Choroid plexus epithelial cell (primary cell): Measurements from ENCODE around the gene ZFAND6.
"Not testable (repeated sequence)": the region's sequence is repeated elsewhere in the genome, so short reads cannot be mapped to it uniquely, and the experiment has no call there.

ENCODE experiments used
- DNase-seq: peaks from one replicate; pipeline ENCODE4 v3.0.0-alpha.2; 2010; ENCODE audit warnings: low read depth
- H3K4me3 ChIP-seq: 2 replicates; pipeline ENCODE4 v1.5.1; 2011; ENCODE audit warnings: low read depth, mild to moderate bottlenecking, control low read depth, low read length, moderate library complexity
- TF ChIP-seq, protein P1 (sequence below): conservative IDR thresholded peaks from 2 replicates; pipeline ENCODE4 v1.5.1; 2011; ENCODE audit warnings: low read depth, mild to moderate bottlenecking, control low read depth, inconsistent platforms, low read length, moderate library complexity

The ZFAND6 gene

DNA sequence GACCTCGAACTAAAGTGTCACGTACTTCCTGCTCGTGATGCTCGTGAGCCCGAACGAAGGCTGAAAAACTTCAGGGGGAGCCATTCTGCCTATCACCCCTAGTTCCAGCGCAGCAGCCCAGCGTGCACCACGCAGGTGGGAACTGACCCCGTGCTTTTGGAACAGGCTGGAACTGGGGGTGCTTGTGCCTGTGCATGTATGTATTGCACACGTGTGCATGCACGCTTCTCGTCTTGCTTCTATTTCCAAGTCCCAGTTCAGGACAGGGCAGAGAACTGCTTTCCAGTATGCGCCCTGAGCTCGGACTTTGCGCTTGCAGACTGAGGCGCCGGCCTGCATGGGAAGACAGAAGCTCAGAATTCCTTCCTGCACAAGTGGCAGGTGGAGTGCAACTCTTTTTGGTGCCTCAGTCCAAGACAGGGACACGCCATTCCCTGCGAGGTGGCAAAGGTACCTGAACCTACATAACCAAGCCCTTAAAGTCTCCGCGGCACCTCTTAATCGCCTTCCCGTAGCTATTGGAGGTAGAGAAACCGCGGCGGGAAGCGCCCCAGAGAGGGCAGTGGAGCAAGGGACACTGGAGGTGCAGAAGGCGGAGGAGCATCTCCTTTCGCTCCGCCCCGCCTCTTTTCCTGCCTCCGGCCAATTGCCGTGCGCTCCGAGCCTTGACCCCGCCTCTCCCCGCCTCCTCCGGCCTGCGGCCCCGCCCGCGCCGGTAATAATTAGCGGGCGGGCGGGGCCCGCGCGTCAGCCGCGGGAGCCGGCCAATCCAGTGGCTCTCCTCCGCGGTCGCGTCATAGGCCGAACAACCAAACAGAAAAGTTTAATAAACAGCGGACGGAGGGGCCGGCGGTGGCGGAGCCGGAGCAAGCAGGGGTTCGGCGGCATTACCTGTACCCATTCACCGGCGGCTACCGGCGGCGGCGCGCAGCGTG, at the start of gene ZFAND6:
Gene ZFAND6, plus strand, starts transcription at position 826 of the 935 bp plus-strand sequence. CDS start 60,669 bp downstream, outside the sequence.
- peak; percentile 94 for DNase-seq
- TF ChIP-seq, protein P1, sequence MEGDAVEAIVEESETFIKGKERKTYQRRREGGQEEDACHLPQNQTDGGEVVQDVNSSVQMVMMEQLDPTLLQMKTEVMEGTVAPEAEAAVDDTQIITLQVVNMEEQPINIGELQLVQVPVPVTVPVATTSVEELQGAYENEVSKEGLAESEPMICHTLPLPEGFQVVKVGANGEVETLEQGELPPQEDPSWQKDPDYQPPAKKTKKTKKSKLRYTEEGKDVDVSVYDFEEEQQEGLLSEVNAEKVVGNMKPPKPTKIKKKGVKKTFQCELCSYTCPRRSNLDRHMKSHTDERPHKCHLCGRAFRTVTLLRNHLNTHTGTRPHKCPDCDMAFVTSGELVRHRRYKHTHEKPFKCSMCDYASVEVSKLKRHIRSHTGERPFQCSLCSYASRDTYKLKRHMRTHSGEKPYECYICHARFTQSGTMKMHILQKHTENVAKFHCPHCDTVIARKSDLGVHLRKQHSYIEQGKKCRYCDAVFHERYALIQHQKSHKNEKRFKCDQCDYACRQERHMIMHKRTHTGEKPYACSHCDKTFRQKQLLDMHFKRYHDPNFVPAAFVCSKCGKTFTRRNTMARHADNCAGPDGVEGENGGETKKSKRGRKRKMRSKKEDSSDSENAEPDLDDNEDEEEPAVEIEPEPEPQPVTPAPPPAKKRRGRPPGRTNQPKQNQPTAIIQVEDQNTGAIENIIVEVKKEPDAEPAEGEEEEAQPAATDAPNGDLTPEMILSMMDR = peak; percentile 1
- peak within 1 kb of the TSS; percentile 72 for H3K4me3 ChIP-seq

DNA sequence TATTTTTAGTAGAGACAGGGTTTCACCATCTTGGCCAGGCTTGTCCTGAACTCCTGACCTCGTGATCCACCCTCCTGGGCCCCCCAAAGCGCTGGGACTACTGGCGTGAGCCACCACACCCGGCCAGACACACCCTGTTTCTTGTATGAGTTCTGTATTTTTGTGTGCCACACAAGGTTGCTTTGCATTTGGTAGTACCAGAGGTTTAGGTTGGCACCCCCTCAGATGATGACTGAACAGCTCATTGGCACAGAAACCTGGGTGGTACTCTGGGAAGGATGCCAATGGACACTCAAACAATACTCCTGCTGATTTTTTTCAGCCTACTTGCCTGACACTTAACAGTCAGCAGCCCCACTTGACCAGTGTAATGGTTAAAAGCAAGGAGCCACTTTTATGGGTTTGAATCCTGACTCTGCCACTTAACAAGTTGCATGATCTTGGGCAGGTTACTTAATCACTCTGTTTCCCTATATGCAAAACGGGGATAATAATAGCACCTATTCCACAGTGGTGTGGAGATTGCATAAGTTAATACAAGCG, 49.3 kb upstream of the ZFAND6 start:
- no peak for DNase-seq
- no peak overlapping the region for H3K4me3 ChIP-seq
- TF ChIP-seq, protein P1 = no peak

DNA sequence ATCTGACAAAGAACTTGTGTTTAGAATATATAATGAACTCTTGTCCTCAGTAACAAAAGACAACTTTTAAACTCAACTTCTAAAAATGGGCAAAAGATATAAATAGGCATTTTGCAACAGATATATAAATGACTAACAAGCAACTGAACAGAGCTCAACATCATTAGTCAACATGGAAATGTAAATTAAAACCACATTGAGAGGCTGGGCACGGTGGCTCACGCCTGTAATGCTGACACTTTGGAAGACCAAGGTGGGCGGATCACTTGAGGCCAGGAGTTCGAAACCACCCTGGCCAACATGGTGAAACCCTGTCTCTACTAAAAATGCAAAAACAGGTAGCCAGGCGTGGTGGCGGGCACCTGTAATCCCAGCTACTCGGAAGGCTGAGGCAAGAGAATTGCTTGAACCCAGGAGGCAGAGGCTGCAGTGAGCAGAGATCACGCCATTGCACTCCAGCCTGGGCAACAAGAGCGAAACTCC, 48.4 kb upstream of the ZFAND6 start:
- DNase-seq = peak; percentile 28
- H3K4me3 ChIP-seq = not testable (repeated sequence)

DNA sequence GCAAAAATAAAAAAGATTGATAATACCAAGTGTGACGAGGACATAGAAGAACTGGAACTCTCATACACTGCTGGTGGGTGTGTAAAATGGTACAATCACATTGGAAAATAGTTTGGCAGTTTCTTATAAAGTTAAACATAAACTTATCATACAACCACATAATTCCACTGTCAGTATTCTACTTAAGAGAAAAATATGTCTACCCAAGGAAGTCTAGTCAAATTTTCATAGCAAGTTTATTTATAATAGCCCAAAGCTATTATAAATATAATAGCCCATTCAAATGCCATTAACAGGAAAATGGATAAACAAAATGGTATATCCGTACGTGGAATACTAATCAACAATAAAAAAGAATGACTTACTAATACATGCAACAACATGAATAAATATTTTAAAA, 47.9 kb upstream of the ZFAND6 start:
- no peak overlapping the region for H3K4me3 ChIP-seq
- DNase-seq = no peak
- TF ChIP-seq, protein P1 = no peak

DNA sequence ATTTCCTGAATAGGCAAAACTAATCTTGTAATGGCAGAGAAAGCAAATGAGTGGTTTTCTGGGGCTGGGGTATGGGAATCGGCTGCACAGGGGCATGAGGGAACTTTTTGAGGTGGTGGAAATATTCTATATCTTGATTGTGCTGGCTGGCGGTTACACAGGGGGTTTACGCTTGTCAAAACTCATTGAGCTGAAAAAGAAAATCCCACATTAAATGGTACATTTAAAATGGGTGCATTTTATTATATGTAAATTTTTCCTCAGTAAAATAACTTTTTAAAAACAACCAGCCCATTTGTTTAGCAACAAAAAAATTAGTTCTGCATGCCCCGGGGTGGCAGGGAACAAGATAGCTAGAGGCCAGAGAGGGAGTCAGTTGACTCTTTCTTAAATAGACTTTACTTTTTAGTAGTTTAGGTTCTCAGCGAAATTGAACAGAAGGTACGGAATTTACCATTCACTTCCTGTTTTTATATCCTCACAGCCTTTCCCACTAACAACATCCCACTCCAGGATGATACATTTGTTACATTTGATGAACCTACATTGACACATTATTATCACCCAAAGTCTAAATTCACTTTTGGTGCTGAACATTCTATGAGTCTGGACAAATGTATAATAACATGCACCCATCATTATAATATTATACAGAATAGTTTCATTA, 47.3 kb upstream of the ZFAND6 start:
- H3K4me3 ChIP-seq = no peak overlapping the region
- no peak for DNase-seq
- TF ChIP-seq, protein P1 = no peak

DNA sequence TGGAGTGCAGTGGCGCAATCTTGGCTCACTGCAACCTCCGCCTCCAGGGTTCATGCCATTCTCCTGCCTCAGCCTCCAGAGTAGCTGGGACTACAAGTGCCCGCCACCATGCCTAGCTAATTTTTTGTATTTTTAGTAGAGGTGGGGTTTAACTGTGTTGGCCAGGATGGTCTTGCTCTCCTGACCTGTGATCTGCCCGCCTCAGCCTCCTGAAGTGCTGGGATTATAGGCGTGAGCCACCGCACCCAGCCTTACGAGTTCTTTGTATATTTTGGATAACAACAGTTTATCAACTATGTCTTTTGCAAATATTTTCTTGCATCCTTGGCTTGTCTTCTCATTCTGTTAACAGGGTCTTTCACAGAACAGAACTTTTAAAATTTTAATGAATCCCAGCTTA, 45.3 kb upstream of the ZFAND6 start:
- H3K4me3 ChIP-seq, DNase-seq: not testable (repeated sequence)

DNA sequence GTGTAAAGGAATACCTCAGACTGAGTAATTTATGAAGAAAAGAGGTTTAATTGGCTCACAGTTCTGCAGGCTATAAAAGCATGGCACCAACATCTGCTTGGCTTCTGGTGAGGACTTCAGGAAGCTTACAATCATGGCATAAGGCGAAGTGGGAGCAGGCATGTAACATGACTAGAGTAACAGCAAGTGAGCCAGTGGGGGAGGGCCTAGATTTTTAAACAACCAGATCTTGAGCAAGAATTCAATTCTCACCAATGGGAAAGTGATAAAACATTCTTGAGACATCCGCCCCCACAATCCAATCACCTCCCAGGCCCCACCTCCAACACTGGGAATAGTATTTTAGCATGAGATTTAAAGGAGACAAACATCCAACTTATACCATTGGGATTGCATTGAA, 44.3 kb upstream of the ZFAND6 start:
- DNase-seq = peak; percentile 5
- TF ChIP-seq, protein P1 = no peak
- no peak overlapping the region for H3K4me3 ChIP-seq

DNA sequence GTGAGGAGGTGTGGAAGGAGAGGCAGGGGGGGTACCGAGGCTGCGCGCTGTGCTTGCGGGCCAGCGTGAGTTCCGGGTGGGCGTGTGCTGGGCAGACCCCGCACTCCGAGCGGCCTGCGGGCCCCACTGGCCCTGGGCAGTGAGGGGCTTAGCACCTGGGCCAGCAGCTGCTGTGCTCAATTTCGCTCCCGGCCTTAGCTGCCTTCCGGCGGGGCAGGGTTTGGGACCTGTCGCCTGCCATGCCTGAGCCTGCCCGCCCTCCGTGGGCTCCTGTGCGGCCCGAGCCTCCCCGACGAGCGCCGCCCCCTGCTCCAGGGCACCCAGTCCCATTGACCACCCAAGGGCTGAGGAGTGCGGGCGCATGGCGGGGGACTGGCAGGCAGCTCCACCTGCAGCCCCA, 43.0 kb upstream of the ZFAND6 start:
- not testable (repeated sequence) for DNase-seq, H3K4me3 ChIP-seq

DNA sequence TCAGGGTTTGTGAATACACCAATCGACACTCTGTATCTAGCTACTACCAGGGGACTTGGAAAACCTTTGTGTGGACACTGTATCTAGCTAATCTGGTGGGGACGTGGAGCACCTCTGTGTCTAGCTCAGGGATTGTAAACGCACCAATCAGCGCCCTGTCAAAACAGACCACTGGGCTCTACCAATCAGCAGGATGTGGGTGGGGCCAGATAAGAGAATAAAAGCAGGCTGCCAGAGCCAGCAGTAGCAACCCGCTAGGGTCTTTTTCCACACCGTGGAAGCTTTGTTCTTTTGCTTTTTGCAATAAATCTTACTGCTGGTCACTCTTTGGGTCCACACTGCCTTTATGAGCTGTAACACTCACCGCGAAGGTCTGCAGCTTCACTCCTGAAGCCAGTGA, 42.3 kb upstream of the ZFAND6 start:
- H3K4me3 ChIP-seq, DNase-seq: not testable (repeated sequence)
